ENCODE measurements around the gene ARF4. TPM values are rescaled to one million over a fixed set of nuclear protein-coding genes. Genes with fewer than 3 reads are reported as not detected.
"Not testable (repeated sequence)": the region's sequence is repeated elsewhere in the genome, so short reads cannot be mapped to it uniquely, and the experiment has no call there.

Gene ARF4
- polyA plus RNA-seq (ENCODE audit: insufficient read length in 3 of 3), result 100 to 1,000 TPM; 196 to 233 (median 210) TPM
- long read RNA-seq, donor 1, transcript ARF4-201 (6 exons, 1,660 nt), result major isoform, 92 of 99 reads
- long read RNA-seq, donor 1, partial matches to known transcripts, result 6 of 99 reads
- long read RNA-seq, donor 1, other reads (novel, unspliced or antisense), result 0 of 99 reads
- long read RNA-seq, donor 2, transcript ARF4-201 (6 exons, 1,660 nt), result major isoform, 119 of 120 reads
- long read RNA-seq, donor 2, partial matches to known transcripts, result 0 of 120 reads
- long read RNA-seq, donor 2, other reads (novel, unspliced or antisense), result 0 of 120 reads
- long read RNA-seq, donor 3, transcript ARF4-201 (6 exons, 1,660 nt), result major isoform, 93 of 141 reads
- long read RNA-seq, donor 3, partial matches to known transcripts, result 47 of 141 reads
- long read RNA-seq, donor 3, other reads (novel, unspliced or antisense), result 0 of 141 reads
- long read RNA-seq, donor 4, transcript ARF4-201 (6 exons, 1,660 nt), result major isoform, 89 of 89 reads
- long read RNA-seq, donor 4, partial matches to known transcripts, result 0 of 89 reads
- long read RNA-seq, donor 4, other reads (novel, unspliced or antisense), result 0 of 89 reads
- long read RNA-seq, donor 5, transcript ARF4-201 (6 exons, 1,660 nt), result major isoform, 57 of 58 reads
- long read RNA-seq, donor 5, partial matches to known transcripts, result 0 of 58 reads
- long read RNA-seq, donor 5, other reads (novel, unspliced or antisense), result 0 of 58 reads
- long read RNA-seq, donor 6, transcript ARF4-201 (6 exons, 1,660 nt), result major isoform, 71 of 93 reads
- long read RNA-seq, donor 6, partial matches to known transcripts, result 21 of 93 reads
- long read RNA-seq, donor 6, other reads (novel, unspliced or antisense), result 0 of 93 reads
- long read RNA-seq, donor 7, transcript ARF4-201 (6 exons, 1,660 nt), result major isoform, 99 of 144 reads
- long read RNA-seq, donor 7, partial matches to known transcripts, result 44 of 144 reads
- long read RNA-seq, donor 7, other reads (novel, unspliced or antisense), result 0 of 144 reads
- long read RNA-seq, donor 8, transcript ARF4-201 (6 exons, 1,660 nt), result major isoform, 78 of 109 reads
- long read RNA-seq, donor 8, partial matches to known transcripts, result 31 of 109 reads
- long read RNA-seq, donor 8, other reads (novel, unspliced or antisense), result 0 of 109 reads
- long read RNA-seq, donor 9, transcript ARF4-201 (6 exons, 1,660 nt), result major isoform, 87 of 89 reads
- long read RNA-seq, donor 9, partial matches to known transcripts, result 0 of 89 reads
- long read RNA-seq, donor 9, other reads (novel, unspliced or antisense), result 0 of 89 reads
- long read RNA-seq, donor 10, transcript ARF4-201 (6 exons, 1,660 nt), result major isoform, 76 of 83 reads
- long read RNA-seq, donor 10, partial matches to known transcripts, result 5 of 83 reads
- long read RNA-seq, donor 10, other reads (novel, unspliced or antisense), result 0 of 83 reads
- long read RNA-seq, donor 11, transcript ARF4-201 (6 exons, 1,660 nt), result major isoform, 69 of 70 reads
- long read RNA-seq, donor 11, partial matches to known transcripts, result 0 of 70 reads
- long read RNA-seq, donor 11, other reads (novel, unspliced or antisense), result 0 of 70 reads
- long read RNA-seq, donor 12, transcript ARF4-201 (6 exons, 1,660 nt), result major isoform, 106 of 114 reads
- long read RNA-seq, donor 12, partial matches to known transcripts, result 6 of 114 reads
- long read RNA-seq, donor 12, other reads (novel, unspliced or antisense), result 0 of 114 reads
- long read RNA-seq, donor 13, transcript ARF4-201 (6 exons, 1,660 nt), result major isoform, 49 of 50 reads
- long read RNA-seq, donor 13, partial matches to known transcripts, result 0 of 50 reads
- long read RNA-seq, donor 13, other reads (novel, unspliced or antisense), result 0 of 50 reads
- long read RNA-seq, donor 14, result 0 reads
- long read RNA-seq, donor 15, transcript ARF4-201 (6 exons, 1,660 nt), result major isoform, 112 of 136 reads
- long read RNA-seq, donor 15, partial matches to known transcripts, result 22 of 136 reads
- long read RNA-seq, donor 15, other reads (novel, unspliced or antisense), result 0 of 136 reads
- long read RNA-seq, donor 16, transcript ARF4-201 (6 exons, 1,660 nt), result major isoform, 119 of 120 reads
- long read RNA-seq, donor 16, partial matches to known transcripts, result 0 of 120 reads
- long read RNA-seq, donor 16, other reads (novel, unspliced or antisense), result 0 of 120 reads

DNA sequence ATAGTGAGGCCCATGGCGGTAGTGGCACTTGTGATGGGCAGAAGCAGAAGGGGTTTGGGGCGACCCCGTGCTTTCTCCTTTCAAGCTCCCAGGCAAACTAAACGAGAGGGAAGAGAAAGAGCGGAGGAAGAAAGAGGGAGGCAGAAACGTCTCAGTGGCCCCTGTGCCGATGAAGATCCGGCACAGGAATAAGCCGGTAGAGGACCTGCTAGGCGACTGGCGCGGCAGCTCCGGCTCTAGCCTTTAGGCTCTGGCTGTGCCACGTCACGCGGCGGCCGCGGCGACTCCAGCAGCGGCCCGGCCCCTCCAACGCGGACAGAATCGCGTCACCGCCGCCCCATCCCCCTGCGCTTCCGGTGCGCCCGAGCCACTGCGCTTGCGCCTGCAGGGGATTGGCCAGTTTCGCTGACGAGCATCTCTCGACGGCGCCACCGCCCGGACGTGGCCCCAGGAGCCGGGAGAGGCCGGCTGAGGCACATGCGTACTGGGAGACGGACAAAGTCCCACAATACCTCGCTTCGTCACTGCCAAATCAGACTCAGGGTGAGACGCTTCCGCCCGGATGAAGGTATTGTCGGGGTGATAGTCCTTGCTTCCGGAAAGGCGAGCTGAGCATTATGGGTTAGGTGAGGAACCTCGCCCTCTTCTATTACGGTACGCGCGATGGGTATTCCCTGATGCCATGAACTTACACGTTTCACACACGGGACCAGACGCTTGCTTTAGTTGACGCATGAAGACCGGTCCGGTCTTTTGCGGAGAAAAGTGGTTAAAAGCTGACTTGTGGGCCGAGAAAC is at the start of gene ARF4:
Gene ARF4, minus strand, starts transcription at position 218 of the 797 bp plus-strand sequence. Its CDS starts 204 bp downstream, at position 14.
- DNase-seq, result peak; percentile 99

DNA sequence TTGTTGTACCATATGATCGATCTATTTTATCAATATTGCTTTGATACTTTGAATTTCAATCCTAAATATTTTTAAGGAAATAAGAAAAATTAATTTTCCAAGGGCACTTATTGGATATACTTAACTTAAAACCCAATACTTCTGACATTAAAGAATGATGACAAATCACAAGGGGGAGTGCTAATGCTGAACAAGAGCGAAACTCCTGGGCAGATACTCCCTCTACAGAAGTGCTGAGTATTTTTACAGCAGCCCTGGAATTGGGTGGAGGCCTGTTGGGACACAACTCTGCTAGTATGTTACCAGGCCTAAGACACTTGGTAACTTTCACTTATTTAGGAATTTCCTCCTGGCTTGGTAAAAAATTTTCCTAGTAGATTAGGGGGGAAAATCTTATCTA is 49.6 kb upstream of the ARF4 start:
- peak; percentile 4 for DNase-seq

DNA sequence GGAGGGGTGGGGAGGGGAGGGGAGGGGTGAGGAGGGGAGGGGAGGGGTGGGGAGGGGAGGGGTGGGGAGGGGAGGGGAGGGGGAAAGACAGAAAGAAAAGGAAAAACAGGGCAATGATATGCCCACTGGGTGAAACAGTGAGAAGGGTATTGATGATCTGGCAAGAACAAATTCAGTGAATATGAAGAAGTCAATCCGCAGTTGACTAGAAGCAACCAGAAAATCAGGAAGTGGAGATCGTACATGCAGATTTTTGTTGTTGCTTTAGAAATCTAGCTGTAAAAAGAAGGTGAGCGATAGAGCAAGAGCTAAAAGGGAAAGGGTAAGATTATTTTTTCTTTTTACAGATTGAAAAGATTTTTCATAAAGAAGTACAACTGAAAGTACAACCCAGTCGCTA is 47.6 kb upstream of the ARF4 start:
- DNase-seq, result no peak

DNA sequence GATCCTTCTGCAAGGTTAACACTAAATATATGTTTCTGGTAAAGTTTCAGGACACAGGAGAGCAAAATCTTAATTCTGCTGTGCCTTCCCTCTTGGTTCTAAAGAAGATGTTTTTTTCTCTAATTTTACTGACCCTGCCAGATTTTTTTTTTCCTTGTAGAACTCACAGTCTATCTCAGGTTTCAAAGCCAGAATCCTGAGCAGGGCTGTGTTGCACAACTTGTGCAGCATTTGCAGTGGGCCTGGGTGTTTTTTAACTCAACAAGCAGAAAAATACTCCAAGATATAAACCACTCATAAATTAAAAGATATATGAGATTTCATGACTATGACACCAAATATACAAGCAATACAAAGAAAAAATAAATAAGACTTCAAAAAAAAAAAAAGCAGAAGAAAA is 40.2 kb upstream of the ARF4 start:
- no peak for DNase-seq

- DNase-seq, result not testable (repeated sequence)
Measured at GRCh38 chr3:57634259-57634658, 37.1 kb upstream of the ARF4 start.

GRCh38 chr3:57627976-57628375 is 30.8 kb upstream of the ARF4 start:
- no peak for DNase-seq

DNA sequence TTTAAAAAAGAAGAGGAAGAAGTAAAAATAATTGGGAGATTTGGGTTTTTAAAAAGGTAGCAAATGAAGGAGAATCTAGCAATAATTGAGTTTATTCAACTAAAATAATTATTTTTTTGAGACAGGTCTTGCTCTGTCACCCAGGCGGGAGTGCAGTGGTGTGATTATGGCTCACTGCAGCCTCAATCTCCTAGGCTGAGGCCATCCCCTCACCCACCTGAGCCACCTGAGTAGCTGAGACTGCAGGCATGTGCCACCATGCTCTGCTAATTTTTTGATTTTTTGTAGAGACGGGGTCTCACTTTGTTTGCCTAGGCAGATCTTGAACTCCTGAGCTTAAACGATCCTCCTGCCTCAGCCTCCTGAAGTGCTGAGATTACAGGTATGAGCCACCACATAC is 27.7 kb upstream of the ARF4 start:
- DNase-seq, result no peak

DNA sequence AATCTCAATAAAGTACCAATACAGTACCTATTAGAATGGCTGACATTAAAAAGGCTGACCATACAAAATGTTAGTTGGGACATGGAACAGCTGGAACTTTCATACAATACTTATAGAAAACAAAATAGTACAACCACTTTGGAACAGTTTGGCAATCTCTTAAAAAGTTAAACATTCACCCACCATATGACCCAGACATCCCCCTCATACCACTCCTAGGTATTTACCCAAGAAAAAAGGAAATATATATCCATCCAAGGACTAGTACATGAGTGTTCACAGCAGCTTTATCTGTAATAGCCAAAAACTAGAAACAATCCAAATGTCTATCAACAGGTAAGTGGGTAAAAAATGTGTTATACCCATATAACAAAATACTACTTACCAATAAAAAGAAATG is 25.2 kb upstream of the ARF4 start:
- no peak for DNase-seq

DNA sequence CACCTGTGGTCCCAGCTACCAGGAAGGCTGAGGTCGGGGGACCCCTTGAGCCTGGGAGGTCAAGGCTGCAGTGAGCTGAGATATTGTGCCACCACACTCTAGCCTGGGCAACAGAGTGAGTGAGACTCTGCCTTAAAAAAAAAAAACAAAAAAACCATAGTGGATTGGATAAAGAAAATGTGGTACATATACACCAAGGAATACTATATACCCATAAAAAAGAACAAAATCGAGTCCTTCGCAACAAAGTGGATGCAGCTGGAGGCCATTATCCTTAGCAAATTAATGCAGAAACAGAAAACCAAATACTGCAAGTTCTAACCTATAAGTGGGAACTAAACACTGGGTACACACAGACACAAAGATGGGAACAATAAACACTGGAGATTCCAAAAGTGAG is 20.6 kb upstream of the ARF4 start:
- DNase-seq, result no peak

GRCh38 chr3:57616233-57616632 is 19.1 kb upstream of the ARF4 start:
- DNase-seq, result no peak

- not testable (repeated sequence) for DNase-seq
Measured at GRCh38 chr3:57611870-57612269, 14.7 kb upstream of the ARF4 start.

DNA sequence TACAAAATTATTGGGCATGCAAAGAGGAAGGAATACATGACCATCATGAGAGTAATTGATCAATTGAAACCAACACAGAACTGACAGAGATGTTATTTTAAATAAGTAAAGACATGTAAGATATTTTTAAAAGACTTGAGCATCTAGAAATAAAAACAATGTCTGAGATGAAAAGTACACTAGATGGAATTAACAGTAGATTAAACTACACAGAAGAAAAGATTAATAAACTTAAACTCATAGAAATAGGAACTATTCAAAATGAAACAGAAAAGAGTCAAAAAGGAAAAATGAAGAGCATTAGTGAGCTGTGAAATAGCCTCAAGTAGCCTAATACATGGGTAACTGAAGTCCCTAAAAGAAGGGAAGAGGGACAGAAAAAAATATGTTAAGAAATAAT is 8.5 kb upstream of the ARF4 start:
- no peak for DNase-seq

- DNase-seq, result no peak
Measured at GRCh38 chr3:57604971-57605370, 7.8 kb upstream of the ARF4 start.

GRCh38 chr3:57600195-57600594 is 3.1 kb upstream of the ARF4 start:
- DNase-seq, result no peak

DNA sequence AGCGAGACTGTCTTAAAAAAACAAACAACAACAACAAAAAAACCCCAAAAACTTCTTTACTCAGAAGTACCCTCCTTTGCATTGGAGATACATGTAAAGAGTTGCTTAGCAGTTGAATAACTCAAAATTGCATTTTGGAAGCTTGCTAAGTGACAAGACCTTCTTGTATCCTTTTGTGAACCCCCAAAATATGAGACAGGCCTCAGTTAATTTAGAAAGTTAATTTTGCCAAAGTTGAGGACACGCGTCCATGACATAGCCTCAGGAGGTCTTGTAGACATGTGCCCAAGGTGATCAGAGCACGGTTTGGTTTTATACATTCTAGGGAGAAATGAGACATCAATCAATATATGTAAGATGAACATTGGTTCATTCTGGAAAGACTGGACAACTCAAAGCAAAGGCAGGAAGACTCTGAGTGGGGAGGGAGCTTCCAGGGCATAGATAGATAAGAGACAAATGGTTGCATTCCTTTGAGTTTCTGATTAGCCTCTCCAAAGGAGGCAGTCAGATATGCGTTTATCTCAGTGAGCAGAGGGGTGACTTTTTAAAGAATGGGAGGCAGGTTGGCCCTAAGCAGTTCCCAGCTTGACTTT is 1.7 kb upstream of the ARF4 start:
- no peak for DNase-seq

DNA sequence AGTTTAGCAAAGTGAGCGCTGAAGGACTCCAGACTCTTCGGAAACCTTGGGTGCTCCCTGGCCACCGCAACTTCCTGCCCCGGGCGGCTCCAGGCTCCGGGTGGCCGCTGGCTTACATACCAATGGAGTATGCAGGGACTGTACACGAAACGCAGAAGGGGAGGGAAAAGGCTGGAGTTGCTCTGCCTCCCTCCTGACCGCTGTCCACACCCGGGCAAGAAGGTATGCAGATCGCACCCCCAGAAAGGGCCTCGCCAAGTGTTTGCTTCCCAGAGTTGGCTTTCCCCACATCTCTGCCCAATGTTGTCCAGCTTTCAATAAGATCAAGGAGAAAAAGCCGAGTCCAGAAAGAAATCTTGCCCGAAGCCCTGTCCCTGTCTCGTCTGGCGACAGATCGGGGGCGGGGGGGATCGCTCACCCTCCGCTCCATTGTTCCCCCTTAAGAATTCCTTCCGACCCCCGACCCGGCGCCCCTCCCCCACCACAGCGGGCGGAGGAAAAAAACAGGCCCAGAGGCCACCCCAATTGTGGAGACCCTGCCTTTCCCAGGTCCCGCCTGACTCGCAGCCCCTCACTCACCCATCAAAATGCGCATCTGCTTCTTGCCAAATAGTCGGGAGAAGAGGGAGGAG is 533 bp downstream of the ARF4 start:
- DNase-seq, result peak; percentile 67

DNA sequence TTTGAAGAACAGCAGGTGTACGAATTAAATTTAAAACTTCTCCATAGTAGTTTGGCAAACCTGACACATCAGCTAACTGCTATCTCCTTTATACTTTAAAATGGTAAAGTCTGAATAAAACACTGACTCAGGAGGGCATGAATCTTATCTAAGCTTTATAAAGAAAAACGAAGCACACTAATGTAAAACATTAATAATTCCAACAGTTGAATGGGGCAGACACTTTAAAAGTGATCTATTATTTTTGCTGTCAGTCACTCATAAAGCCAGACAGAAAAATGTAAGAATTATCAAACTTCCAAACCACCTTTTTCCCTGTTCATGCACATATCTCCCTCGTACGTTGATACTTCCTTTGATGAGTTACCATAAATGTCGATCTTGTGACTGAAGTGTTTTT is 2.6 kb downstream of the ARF4 start:
- no peak for DNase-seq

GRCh38 chr3:57594144-57594543 is 3.0 kb downstream of the ARF4 start:
- DNase-seq, result no peak
